ENCODE measurements around the gene MEGF6. TPM values are rescaled to one million over a fixed set of nuclear protein-coding genes. Genes with fewer than 3 reads are reported as not detected.

Gene MEGF6
- total RNA-seq, 2 donors from 2014 or later, result 83.0 to 103 TPM

DNA sequence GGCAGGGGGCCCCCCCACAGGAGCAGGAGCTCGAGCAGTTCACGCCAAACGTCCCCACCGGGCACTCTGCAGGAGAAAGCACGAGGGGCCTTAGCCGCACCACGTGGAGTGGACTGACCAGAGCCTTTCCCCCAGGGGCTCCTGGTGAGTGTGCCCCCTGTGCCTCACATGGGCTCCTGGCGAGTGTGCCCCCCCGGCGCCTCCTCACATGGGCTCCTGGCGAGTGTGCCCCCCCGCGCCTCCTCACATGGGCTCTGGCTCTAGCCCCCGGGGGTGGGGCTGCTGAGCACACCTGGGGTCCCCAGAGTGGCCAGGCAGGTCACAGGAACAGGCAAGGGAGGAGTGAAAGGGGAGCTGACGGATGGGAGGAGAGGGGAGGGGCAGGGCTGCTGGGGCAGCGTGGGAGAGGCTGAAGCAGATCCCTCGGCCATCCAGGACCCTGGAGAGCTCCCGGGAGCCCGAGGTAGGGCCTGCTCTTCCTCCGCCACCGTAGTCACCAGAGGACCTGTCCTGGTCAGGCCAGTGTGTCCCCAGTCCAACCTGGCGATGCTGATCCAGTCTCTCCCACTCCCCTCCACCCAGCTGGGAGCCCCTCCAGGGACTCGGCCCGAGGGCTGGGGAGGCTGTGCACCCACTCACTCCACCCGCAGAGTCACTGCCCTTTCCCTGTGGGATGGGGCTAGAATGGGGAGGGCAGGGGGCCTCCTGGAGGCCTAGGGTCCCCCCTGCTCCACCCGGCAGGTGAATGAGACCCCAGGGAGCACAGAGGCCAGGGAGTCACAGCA, 109.3 kb downstream of the MEGF6 start:
- no peak overlapping the region for H3K27ac ChIP-seq (ENCODE audit: low read depth, low read length)
- H3K9ac ChIP-seq (ENCODE audit: extremely low read depth, low read length, poor library complexity, severe bottlenecking), result no peak overlapping the region
- no peaks in the 10 kb centered on the region for H3K27me3 ChIP-seq (ENCODE audit: control insufficient read depth, insufficient read depth, low read length, poor library complexity, severe bottlenecking)
- no peaks in the 10 kb centered on the region for H3K27me3 Mint-ChIP-seq (ENCODE audit: insufficient read depth)
- no peaks in the 10 kb centered on the region for H3K9me3 Mint-ChIP-seq
- H3K9me3 ChIP-seq (ENCODE audit: control insufficient read depth, low read length), result no peaks in the 10 kb centered on the region
- no peaks in the 10 kb centered on the region for H3K4me1 Mint-ChIP-seq
- DNase-seq, result peak; percentile 97
- TF ChIP-seq, protein P1, sequence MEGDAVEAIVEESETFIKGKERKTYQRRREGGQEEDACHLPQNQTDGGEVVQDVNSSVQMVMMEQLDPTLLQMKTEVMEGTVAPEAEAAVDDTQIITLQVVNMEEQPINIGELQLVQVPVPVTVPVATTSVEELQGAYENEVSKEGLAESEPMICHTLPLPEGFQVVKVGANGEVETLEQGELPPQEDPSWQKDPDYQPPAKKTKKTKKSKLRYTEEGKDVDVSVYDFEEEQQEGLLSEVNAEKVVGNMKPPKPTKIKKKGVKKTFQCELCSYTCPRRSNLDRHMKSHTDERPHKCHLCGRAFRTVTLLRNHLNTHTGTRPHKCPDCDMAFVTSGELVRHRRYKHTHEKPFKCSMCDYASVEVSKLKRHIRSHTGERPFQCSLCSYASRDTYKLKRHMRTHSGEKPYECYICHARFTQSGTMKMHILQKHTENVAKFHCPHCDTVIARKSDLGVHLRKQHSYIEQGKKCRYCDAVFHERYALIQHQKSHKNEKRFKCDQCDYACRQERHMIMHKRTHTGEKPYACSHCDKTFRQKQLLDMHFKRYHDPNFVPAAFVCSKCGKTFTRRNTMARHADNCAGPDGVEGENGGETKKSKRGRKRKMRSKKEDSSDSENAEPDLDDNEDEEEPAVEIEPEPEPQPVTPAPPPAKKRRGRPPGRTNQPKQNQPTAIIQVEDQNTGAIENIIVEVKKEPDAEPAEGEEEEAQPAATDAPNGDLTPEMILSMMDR (conservative IDR thresholded peaks at IDR 0.05), result no peak
- no peak overlapping the region for H3K4me3 Mint-ChIP-seq
- 66 to 73% methylated on average over 9 to 26 of the region's 26 CpGs for WGBS, 2 experiments (ENCODE audit: insufficient coverage in 1 of 2, insufficient read length in 1 of 2)
- no peaks in the 10 kb centered on the region for H3K36me3 ChIP-seq (ENCODE audit: control insufficient read depth, insufficient read depth, low read length)
- no peaks in the 10 kb centered on the region for H3K4me1 ChIP-seq (ENCODE audit: control insufficient read depth, insufficient read depth, low read length)
- H3K4me3 ChIP-seq (ENCODE audit: low read length), result no peak overlapping the region
- H3K36me3 Mint-ChIP-seq (ENCODE audit: low read depth), result peaks cover 7% of the 10 kb centered on the region
- no peak overlapping the region for H3K27ac Mint-ChIP-seq

DNA sequence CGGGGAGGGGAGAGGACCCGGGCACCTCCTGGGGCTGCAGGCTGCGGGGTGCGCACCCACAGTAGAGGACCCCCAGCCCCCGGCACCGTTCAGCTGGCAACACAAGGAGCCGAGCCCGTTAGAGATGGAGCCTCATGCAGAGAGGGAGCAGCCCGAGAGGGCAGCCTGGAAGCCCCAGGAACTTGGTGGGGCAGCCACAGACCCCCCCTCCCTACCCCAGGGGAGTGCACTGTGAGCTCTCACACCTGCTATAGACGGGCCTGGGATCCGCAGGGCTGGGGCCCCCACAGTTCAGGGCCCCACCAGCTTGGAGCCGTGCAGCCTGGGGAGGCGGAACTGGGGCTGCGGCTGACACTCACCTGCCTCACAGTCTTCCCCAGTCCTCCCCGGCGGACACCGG, 109.9 kb downstream of the MEGF6 start:
- H3K9me3 Mint-ChIP-seq, result no peaks in the 10 kb centered on the region
- H3K9ac ChIP-seq (ENCODE audit: extremely low read depth, low read length, poor library complexity, severe bottlenecking), result no peak overlapping the region
- 90% methylated on average over 6 to 17 of the region's 17 CpGs for WGBS, 2 experiments (ENCODE audit: insufficient coverage in 1 of 2, insufficient read length in 1 of 2)
- no peak overlapping the region for H3K27ac ChIP-seq (ENCODE audit: low read depth, low read length)
- peaks cover 1% of the 10 kb centered on the region for H3K36me3 Mint-ChIP-seq (ENCODE audit: low read depth)
- H3K4me3 Mint-ChIP-seq, result no peak overlapping the region
- H3K4me1 ChIP-seq (ENCODE audit: control insufficient read depth, insufficient read depth, low read length), result no peaks in the 10 kb centered on the region
- no peaks in the 10 kb centered on the region for H3K27me3 Mint-ChIP-seq (ENCODE audit: insufficient read depth)
- H3K4me1 Mint-ChIP-seq, result no peaks in the 10 kb centered on the region
- TF ChIP-seq, protein P1 (conservative IDR thresholded peaks at IDR 0.05), result no peak
- H3K4me3 ChIP-seq (ENCODE audit: low read length), result no peak overlapping the region
- H3K9me3 ChIP-seq (ENCODE audit: control insufficient read depth, low read length), result no peaks in the 10 kb centered on the region
- H3K27ac Mint-ChIP-seq, result no peak overlapping the region
- no peaks in the 10 kb centered on the region for H3K27me3 ChIP-seq (ENCODE audit: control insufficient read depth, insufficient read depth, low read length, poor library complexity, severe bottlenecking)
- H3K36me3 ChIP-seq (ENCODE audit: control insufficient read depth, insufficient read depth, low read length), result no peaks in the 10 kb centered on the region
- DNase-seq, result no peak

DNA sequence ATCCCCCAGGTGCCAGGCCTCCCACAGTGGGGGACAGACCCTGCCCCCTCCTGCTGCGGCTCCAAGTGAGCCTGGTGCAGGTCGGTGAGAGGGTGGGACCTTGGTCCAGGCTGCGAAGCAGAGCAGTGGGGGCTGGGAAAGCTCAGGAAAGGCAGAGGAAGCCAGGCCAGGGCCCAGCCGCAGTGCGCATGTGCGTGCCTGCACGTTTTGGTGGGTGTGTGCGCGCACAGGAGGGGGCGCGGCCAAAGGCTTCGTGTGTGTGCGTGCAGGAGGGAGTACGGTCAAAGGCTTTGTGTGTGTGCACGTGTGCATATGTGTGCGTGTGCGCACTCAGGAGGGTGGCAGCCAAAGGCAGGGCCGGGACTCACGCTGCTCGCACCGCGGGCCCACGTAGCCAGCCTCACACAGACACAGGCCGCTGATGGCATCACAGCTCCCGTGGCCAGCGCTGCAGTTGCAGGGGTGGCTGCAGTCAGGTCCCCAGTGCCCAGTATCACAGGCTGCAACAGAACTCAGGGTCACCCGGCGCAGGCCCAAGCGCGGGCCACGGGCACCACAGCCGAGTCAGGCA, 111.0 kb downstream of the MEGF6 start:
- no peak overlapping the region for H3K9ac ChIP-seq (ENCODE audit: extremely low read depth, low read length, poor library complexity, severe bottlenecking)
- Mint-ChIP-seq H3K9me3 (no peaks in the 10 kb centered on the region), H3K36me3 (ENCODE audit: low read depth) (no peaks in the 10 kb centered on the region), H3K4me3 (no peak overlapping the region), H3K27ac (no peak overlapping the region), H3K27me3 (ENCODE audit: insufficient read depth) (no peaks in the 10 kb centered on the region), H3K4me1 (no peaks in the 10 kb centered on the region)
- H3K4me1 ChIP-seq (ENCODE audit: control insufficient read depth, insufficient read depth, low read length), result no peaks in the 10 kb centered on the region
- H3K36me3 ChIP-seq (ENCODE audit: control insufficient read depth, insufficient read depth, low read length), result no peaks in the 10 kb centered on the region
- 93% methylated on average over 30 to 32 of the region's 32 CpGs for WGBS, 2 experiments (ENCODE audit: insufficient coverage in 1 of 2, insufficient read length in 1 of 2)
- TF ChIP-seq, protein P1 (conservative IDR thresholded peaks at IDR 0.05), result no peak
- no peaks in the 10 kb centered on the region for H3K27me3 ChIP-seq (ENCODE audit: control insufficient read depth, insufficient read depth, low read length, poor library complexity, severe bottlenecking)
- H3K4me3 ChIP-seq (ENCODE audit: low read length), result no peak overlapping the region
- DNase-seq, result no peak
- no peak overlapping the region for H3K27ac ChIP-seq (ENCODE audit: low read depth, low read length)
- H3K9me3 ChIP-seq (ENCODE audit: control insufficient read depth, low read length), result no peaks in the 10 kb centered on the region
